ENCODE data around the gene GJB3.
A peak's percentile ranks its signal among the peaks of the same experiment; 100 is the strongest.

GJB3 gene

GRCh38 chr1:34786521-34787325 lies 5.7 kb downstream of the GJB3 start:
- peak; percentile 76 for DNase-seq (ENCODE audit: insufficient read length, low spot score)
- FAIRE-seq, result peak; percentile 60
- no peak for TF ChIP-seq POLR2A (IDR thresholded peaks at IDR 0.05; ENCODE audit: low read depth, low read length)

- no peak for TF ChIP-seq POLR2A (IDR thresholded peaks at IDR 0.05; ENCODE audit: low read depth, low read length)
- FAIRE-seq, result no peak
- no peak for DNase-seq (ENCODE audit: insufficient read length, low spot score)
Observed at GRCh38 chr1:34787461-34788420, 6.7 kb downstream of the GJB3 start.

GRCh38 chr1:34790985-34791384 lies 10.0 kb downstream of the GJB3 start:
- no peak for TF ChIP-seq POLR2A (IDR thresholded peaks at IDR 0.05; ENCODE audit: low read depth, low read length)
- FAIRE-seq, result no peak
- DNase-seq (ENCODE audit: insufficient read length, low spot score), result no peak

GRCh38 chr1:34792424-34792823 lies 11.4 kb downstream of the GJB3 start:
- no peak for FAIRE-seq
- no peak for TF ChIP-seq POLR2A (IDR thresholded peaks at IDR 0.05; ENCODE audit: low read depth, low read length)

GRCh38 chr1:34792868-34793727 lies 12.1 kb downstream of the GJB3 start, which contains the start of gene GJA4:
TSS of gene GJA4 (plus strand) at chr1:34792999. CDS start at chr1:34794214, 1,215 bp downstream.
- no peak for TF ChIP-seq POLR2A (IDR thresholded peaks at IDR 0.05; ENCODE audit: low read depth, low read length)
- no peak for FAIRE-seq
- no peak for DNase-seq (ENCODE audit: insufficient read length, low spot score)

More at GRCh38 chr1:34792424-34792823, 11.4 kb downstream of the GJB3 start:
- DNase-seq (ENCODE audit: insufficient read length, low spot score), result no peak

GRCh38 chr1:34794001-34794789 lies 13.2 kb downstream of the GJB3 start:
- TF ChIP-seq POLR2A (IDR thresholded peaks at IDR 0.05; ENCODE audit: low read depth, low read length), result no peak
- FAIRE-seq (no peak), DNase-seq (ENCODE audit: insufficient read length, low spot score) (no peak)

- FAIRE-seq (no peak), DNase-seq (ENCODE audit: insufficient read length, low spot score) (no peak)
- TF ChIP-seq POLR2A (IDR thresholded peaks at IDR 0.05; ENCODE audit: low read depth, low read length), result no peak
Observed at GRCh38 chr1:34794790-34795180, 13.8 kb downstream of the GJB3 start.

GRCh38 chr1:34795916-34796315 lies 14.9 kb downstream of the GJB3 start:
- no peak for TF ChIP-seq POLR2A (IDR thresholded peaks at IDR 0.05; ENCODE audit: low read depth, low read length)
- FAIRE-seq, result no peak
- no peak for DNase-seq (ENCODE audit: insufficient read length, low spot score)

GRCh38 chr1:34796990-34797389 lies 16.0 kb downstream of the GJB3 start:
- no peak for TF ChIP-seq POLR2A (IDR thresholded peaks at IDR 0.05; ENCODE audit: low read depth, low read length)
- no peak for DNase-seq (ENCODE audit: insufficient read length, low spot score)
- no peak for FAIRE-seq

- no peak for TF ChIP-seq POLR2A (IDR thresholded peaks at IDR 0.05; ENCODE audit: low read depth, low read length)
- DNase-seq (ENCODE audit: insufficient read length, low spot score), result no peak
- no peak for FAIRE-seq
Observed at GRCh38 chr1:34800214-34800613, 19.2 kb downstream of the GJB3 start.

GRCh38 chr1:34803770-34804169 lies 22.8 kb downstream of the GJB3 start:
- no peak for TF ChIP-seq POLR2A (IDR thresholded peaks at IDR 0.05; ENCODE audit: low read depth, low read length)
- FAIRE-seq (no peak), DNase-seq (ENCODE audit: insufficient read length, low spot score) (no peak)

- FAIRE-seq (peak; percentile 92), DNase-seq (ENCODE audit: insufficient read length, low spot score) (peak; percentile 50)
- no peak for TF ChIP-seq POLR2A (IDR thresholded peaks at IDR 0.05; ENCODE audit: low read depth, low read length)
Observed at GRCh38 chr1:34806396-34806795, 25.4 kb downstream of the GJB3 start.
